ENCODE results near the gene MORN2.
"Not testable (repeated sequence)": the region's sequence is repeated elsewhere in the genome, so short reads cannot be mapped to it uniquely, and the experiment has no call there.

Gene MORN2

DNA sequence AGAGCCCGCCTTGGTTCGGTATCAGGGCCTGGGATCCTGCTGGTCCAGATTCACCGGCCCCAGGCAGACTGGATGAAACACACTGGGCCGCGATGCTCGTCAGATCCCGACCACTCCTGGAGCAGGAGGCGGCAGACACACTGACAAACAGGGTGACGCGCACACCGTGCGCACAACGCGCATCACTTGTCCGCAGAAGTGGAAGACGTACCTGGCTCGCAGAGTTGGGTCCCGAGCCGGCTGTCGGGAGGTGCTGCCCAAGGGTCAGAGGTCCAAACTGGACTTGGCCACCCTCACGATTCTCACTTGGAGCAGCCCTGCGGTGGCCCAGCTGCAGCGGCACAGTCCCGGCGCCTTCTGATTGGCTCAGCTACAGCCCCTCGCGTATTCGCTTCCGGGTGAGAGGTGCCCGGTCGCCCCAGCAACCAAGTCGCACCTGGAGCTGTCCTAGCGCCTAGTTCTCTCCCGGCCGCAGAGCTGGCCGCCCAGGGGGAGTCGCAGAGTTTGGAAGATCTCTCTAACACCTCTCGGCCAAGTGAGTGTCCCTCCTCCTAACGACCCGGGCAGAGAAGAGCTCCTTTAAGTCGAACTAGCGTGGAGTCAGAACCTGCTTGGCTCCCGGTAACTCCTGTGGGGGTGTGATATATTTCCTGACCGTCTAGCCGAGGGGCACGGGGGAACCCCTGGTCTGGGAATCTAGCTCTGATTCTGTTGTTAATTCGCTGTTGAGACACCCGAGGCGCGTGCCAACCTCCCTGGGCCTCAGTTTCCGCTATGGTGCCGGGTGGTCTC, at the start of gene MORN2, which contains the start of gene DHX57:
MORN2 (plus strand) TSS at position 401 of the 792 bp plus-strand sequence.
DHX57 (minus strand) TSS at position 359 of the 792 bp plus-strand sequence. CDS start 7,529 bp downstream, outside the sequence.
- DNase-seq (ENCODE audit: low read depth in 1 of 2, low spot score in 1 of 2): peak; percentile 84 to 87
- in situ Hi-C loops (cut with HindIII; ENCODE audit: low pct_unique_long_range_greater_than_20kb, low sequenced_read_pairs): no loop called here
- no peak for TF ChIP-seq JUND (IDR thresholded peaks at IDR 0.05; ENCODE audit: low read depth)

DNA sequence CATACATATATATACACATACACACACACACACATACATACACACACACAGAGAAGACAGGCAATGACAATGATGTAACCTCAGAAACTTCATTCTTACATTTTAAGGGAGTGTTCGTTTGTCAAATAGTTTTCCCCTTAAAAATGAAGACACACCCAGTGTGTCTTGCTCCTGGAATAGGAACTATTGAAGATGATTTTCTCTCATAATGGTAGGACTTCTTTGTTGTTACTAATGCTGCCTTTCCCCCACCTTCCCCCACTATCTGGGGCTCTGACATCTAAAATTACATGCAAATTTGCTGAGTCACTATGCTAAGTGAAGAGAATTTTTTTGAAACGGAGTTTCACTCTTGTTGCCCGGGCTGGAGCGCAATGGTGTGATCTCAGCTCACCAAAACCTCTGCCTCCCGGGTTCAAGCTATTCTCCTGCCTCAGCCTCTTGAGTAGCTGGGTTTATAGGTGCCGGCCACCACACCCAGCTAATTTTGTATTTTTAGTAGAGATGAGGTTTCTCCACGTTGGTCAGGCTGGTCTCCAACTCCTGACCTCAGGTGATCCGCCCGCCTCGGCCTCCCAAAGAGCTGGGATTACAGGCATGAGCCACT, 48.1 kb upstream of the MORN2 start:
- DNase-seq (ENCODE audit: low read depth in 1 of 2, low spot score in 1 of 2); in situ Hi-C loops (cut with HindIII; ENCODE audit: low pct_unique_long_range_greater_than_20kb, low sequenced_read_pairs): not testable (repeated sequence)

DNA sequence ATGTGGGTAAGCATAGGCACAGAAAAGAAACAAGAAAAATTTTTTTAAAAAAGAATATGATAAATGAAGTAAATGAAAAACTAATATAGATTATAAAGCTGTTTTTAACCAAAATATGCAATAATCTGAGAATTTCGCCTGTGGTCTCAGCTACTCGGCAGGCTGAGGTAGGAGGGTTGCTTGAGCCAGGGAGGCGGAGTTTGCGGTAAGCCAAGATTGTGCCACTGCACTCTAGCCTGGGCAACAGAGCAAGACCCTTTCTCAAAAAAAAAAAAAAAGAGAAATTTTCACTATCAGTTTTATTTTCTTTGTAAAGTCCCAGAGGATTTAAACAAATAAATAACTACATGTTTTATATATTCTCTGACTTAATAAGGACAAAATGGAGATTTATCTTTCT, 47.3 kb upstream of the MORN2 start:
- no peak for DNase-seq (ENCODE audit: low read depth in 1 of 2, low spot score in 1 of 2)
- in situ Hi-C loops (cut with HindIII; ENCODE audit: low pct_unique_long_range_greater_than_20kb, low sequenced_read_pairs): no loop called here
- no peak for TF ChIP-seq JUND (IDR thresholded peaks at IDR 0.05; ENCODE audit: low read depth)

DNA sequence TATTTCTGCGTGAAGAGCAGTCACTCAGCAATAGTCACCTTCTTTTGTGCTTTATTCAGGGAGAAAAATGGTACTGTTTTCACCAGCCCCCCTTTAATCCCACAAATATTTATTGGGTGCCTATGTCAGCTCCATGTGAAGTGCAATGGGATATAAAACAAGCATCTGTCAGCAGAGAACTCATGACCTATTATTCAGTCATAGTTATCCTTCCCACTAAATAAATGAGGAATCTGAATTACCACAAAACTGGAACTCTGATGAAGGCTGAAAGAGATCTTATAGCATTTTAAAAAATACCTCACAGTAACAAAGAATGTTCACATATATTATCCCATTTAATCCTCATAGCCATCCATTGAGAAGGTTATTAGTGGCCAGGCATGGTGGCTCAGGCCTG, 45.8 kb upstream of the MORN2 start:
- in situ Hi-C loops (cut with HindIII; ENCODE audit: low pct_unique_long_range_greater_than_20kb, low sequenced_read_pairs): no loop called here
- no peak for DNase-seq (ENCODE audit: low read depth in 1 of 2, low spot score in 1 of 2)
- no peak for TF ChIP-seq JUND (IDR thresholded peaks at IDR 0.05; ENCODE audit: low read depth)

DNA sequence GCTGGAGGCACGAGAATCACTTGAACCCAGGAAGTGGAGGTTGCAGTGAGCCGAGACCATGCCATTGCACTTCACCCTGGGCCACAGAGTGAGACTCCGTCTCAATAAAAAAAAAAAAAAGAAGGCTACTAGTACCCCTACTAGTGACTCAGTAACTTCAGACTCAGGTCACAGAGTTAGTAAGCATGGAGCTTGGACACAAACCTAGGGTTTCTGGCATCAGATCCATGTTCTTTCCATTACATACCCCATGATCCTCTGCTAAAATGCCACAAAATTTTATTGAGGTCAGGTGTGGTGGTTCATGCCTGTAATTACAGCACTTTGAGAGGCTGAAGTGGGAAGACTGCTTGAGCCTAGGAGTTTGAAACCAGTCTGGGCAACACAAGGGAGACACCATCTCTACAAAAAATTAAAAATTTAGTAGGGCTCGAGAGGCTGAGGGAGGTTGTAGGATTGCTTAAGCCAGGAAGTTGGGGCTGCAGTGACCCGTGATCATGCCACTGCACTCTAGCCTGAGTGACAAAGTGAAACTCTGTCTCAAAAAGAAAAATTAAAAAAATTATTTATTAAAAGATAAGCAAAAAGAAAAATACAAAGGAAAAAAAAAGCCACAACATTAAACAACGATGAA, 45.1 kb upstream of the MORN2 start:
- DNase-seq (ENCODE audit: low read depth in 1 of 2, low spot score in 1 of 2): no peak
- in situ Hi-C loops (cut with HindIII; ENCODE audit: low pct_unique_long_range_greater_than_20kb, low sequenced_read_pairs): no loop called here
- no peak for TF ChIP-seq JUND (IDR thresholded peaks at IDR 0.05; ENCODE audit: low read depth)

DNA sequence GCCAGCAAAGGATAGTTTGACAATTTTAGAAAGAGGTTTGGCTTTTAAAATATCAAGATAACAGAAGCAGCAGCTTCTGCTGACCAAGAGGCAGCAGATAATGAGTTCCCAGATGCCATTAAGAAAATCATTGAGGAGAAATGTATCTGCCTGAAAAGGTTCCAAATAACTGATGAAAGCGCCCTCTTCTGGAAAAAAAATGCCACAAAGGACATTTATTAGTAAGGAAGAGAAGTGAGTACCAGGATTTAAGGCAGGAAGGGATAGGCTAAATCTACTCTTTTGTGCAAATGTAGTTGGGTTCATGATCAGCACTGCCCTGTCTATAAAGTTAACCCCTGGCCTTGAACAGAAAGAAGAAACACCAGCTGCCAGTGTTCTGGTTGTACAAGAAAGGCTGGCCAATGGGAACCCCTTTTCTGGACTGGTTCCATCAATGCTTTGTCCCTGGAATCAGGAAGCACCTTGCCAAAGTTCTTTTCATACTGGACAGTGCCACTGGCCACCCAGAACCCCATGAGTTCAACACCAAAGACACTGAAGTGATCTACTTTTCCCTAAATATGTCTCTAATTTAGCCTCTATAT, 40.7 kb upstream of the MORN2 start:
- in situ Hi-C loops (cut with HindIII; ENCODE audit: low pct_unique_long_range_greater_than_20kb, low sequenced_read_pairs): no loop called here
- DNase-seq (ENCODE audit: low read depth in 1 of 2, low spot score in 1 of 2): peak in 1 of 2 experiments; percentile 35

DNA sequence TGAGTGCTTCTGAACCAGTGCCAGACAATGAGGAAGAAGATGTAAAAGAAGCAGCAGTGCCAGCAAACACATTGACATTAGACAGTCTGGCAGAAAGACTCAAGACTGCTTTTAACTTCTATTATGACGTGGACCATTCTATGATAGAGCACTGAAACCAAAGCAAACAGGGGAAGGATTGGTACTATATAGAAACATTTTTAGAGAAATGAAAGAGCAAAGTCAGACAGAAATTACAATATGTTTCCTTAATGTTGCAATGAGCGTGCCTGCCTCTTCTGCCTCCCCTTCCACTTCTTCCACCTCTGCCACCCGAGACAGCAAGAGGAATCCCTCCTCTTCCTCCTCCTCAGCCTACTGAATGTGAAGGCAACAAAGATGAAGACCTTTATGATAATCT, 39.8 kb upstream of the MORN2 start:
- no peak for TF ChIP-seq JUND (IDR thresholded peaks at IDR 0.05; ENCODE audit: low read depth)
- in situ Hi-C loops (cut with HindIII; ENCODE audit: low pct_unique_long_range_greater_than_20kb, low sequenced_read_pairs): no loop called here
- DNase-seq (ENCODE audit: low read depth in 1 of 2, low spot score in 1 of 2): no peak

More for the DNA sequence above, 40.7 kb upstream of the MORN2 start:
- TF ChIP-seq JUND (IDR thresholded peaks at IDR 0.05; ENCODE audit: low read depth): no peak

DNA sequence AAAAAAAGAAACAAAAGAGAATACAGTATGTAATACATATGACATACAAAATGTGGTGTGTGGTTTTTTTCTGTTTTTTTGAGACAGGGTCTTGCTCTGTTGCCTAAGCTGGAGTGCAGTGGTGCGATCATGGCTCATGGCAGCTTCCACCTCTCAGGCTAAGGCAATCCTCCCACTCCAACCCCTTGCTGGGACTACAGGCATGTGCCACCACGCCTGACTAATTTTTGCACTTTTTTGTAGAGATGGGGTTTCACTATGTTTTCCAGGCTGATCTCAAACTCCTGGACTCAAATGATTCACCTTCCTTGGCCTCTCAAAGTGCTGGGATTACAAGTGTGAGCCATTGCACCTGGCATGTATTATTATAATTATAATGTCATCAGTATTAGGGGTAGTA, 39.0 kb upstream of the MORN2 start:
- no peak for DNase-seq (ENCODE audit: low read depth in 1 of 2, low spot score in 1 of 2)
- TF ChIP-seq JUND (IDR thresholded peaks at IDR 0.05; ENCODE audit: low read depth): no peak
- in situ Hi-C loops (cut with HindIII; ENCODE audit: low pct_unique_long_range_greater_than_20kb, low sequenced_read_pairs): no loop called here

DNA sequence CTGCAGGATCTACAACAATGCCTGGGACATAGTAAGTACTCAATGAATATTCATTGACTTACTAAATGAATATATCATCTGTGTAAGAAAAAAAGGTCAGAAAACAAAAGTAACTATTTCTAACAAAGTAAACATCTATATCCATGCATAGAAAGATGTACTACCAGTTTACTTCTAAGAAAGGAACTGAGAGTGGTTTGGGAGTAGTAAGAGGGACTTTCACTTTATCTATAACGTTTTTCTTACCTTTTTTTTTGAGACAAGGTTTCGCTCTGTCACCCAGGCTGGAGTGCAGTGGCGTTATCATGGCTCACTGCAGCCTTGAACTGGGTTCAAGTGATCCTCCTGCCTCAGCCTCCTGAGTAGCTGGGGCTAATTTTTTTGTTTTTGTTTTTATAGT, 25.7 kb upstream of the MORN2 start:
- in situ Hi-C loops (cut with HindIII; ENCODE audit: low pct_unique_long_range_greater_than_20kb, low sequenced_read_pairs): no loop called here

DNA sequence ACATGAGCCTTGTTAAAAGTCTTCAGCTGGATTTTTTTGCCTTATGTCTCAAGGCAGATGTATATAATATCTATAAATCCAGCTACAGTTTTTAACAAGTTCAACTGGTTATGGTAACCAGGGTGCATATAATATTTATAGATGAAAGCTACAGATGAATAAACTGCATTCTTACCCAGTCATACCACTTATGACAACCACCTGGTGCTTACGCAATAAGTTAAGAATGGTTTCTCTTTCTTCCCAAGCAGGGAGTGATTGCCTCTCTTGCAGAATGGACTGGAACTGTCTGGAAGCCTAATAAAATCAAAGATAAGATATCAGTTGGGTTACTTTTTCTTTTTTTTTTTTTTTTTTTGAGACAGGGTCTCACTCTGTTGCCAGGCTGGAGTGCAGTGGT, 19.6 kb upstream of the MORN2 start:
- DNase-seq (ENCODE audit: low read depth in 1 of 2, low spot score in 1 of 2): peak in 1 of 2 experiments; percentile 44
- TF ChIP-seq JUND (IDR thresholded peaks at IDR 0.05; ENCODE audit: low read depth): no peak
- in situ Hi-C loops (cut with HindIII; ENCODE audit: low pct_unique_long_range_greater_than_20kb, low sequenced_read_pairs): no loop called here

More for the DNA sequence above, 25.7 kb upstream of the MORN2 start:
- DNase-seq (ENCODE audit: low read depth in 1 of 2, low spot score in 1 of 2): no peak
- TF ChIP-seq JUND (IDR thresholded peaks at IDR 0.05; ENCODE audit: low read depth): no peak

DNA sequence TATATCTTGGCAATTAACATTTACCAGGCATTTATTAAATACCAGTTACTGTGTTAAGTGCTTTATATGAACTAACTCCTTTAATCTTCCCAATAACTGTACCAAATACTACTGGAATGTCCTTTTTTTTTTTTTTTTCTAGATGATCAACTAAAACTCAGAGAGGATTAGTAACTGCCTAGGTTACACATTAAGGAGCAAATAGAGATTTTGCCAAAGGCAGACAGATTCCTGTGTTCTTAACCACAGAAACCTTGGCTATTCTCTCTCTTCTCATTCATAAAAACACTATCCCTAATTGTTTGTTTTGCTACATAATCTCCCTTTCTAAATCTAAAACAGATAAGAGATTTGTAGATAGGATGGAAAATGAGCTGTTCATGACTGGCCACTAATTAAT, 13.3 kb upstream of the MORN2 start:
- no peak for TF ChIP-seq JUND (IDR thresholded peaks at IDR 0.05; ENCODE audit: low read depth)

DNA sequence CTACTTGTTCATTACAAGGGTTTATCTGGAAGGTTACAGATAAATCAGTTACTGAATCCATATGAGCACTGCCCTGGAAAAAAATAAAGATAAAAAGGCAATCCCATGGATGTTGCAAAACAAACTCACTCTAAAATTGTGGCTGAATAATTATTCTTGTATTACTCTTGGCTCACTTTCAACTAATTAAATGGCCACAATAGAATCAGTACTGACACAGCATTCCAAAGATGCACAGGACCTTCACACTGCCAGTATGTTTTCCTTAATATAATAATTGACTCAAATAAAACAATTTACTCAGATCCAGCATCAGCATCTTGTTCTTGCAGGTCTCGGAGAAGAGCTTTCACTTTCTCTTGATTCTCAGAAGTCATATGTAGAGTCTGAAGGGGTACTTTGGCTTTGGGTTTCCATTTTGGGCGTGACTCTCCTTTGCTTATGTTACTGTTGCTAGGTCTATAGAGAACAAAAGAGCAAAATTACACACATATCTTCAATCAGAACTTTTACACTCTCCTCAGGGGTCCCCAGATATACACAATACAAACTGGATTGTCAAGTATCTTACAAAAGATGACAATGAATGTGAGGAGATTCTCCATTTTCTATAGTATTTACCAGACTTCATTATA, 12.6 kb upstream of the MORN2 start:
- in situ Hi-C loops (cut with HindIII; ENCODE audit: low pct_unique_long_range_greater_than_20kb, low sequenced_read_pairs): no loop called here
- DNase-seq (ENCODE audit: low read depth in 1 of 2, low spot score in 1 of 2): no peak
- no peak for TF ChIP-seq JUND (IDR thresholded peaks at IDR 0.05; ENCODE audit: low read depth)

More for the DNA sequence above, 13.3 kb upstream of the MORN2 start:
- no peak for DNase-seq (ENCODE audit: low read depth in 1 of 2, low spot score in 1 of 2)
- in situ Hi-C loops (cut with HindIII; ENCODE audit: low pct_unique_long_range_greater_than_20kb, low sequenced_read_pairs): no loop called here
